ENCODE results near the gene AKAP13. TPM values are rescaled to one million over a fixed set of nuclear protein-coding genes. Genes with fewer than 3 reads are reported as not detected.
"Not testable (repeated sequence)": the region's sequence is repeated elsewhere in the genome, so short reads cannot be mapped to it uniquely, and the experiment has no call there.

Gene AKAP13
- total RNA-seq, 4 donors from 2014 or later = 332 to 362 (median 351) TPM

GRCh38 chr15:85340852-85341251, 39.6 kb upstream of the AKAP13 start:
- Histone ChIP-seq H3K27me3 (no peaks in the 10 kb centered on the region), H3K4me3 (no peak overlapping the region), H3K27ac (no peak overlapping the region), H3K36me3 (no peaks in the 10 kb centered on the region), H3K9me3 (no peaks in the 10 kb centered on the region), H3K4me1 (peaks cover 0 to 6% (median 2%) of the 10 kb centered on the region in 4 donors)
- DNase-seq (ENCODE audit: low spot score in 2 of 2) = no peak
- TF ChIP-seq, protein P1, sequence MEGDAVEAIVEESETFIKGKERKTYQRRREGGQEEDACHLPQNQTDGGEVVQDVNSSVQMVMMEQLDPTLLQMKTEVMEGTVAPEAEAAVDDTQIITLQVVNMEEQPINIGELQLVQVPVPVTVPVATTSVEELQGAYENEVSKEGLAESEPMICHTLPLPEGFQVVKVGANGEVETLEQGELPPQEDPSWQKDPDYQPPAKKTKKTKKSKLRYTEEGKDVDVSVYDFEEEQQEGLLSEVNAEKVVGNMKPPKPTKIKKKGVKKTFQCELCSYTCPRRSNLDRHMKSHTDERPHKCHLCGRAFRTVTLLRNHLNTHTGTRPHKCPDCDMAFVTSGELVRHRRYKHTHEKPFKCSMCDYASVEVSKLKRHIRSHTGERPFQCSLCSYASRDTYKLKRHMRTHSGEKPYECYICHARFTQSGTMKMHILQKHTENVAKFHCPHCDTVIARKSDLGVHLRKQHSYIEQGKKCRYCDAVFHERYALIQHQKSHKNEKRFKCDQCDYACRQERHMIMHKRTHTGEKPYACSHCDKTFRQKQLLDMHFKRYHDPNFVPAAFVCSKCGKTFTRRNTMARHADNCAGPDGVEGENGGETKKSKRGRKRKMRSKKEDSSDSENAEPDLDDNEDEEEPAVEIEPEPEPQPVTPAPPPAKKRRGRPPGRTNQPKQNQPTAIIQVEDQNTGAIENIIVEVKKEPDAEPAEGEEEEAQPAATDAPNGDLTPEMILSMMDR (IDR thresholded peaks at IDR 0.05) = no peak
- no peak for TF ChIP-seq POLR2A (IDR thresholded peaks at IDR 0.05)

- H3K36me3 ChIP-seq; H3K27ac ChIP-seq; H3K9me3 ChIP-seq; DNase-seq (ENCODE audit: low spot score in 2 of 2); H3K27me3 ChIP-seq; H3K4me3 ChIP-seq; H3K4me1 ChIP-seq: not testable (repeated sequence)
- WGBS, 2 donors = 87 to 88% methylated on average over 6 of the region's 6 CpGs
Measured at GRCh38 chr15:85342163-85342562, 38.2 kb upstream of the AKAP13 start.

DNA sequence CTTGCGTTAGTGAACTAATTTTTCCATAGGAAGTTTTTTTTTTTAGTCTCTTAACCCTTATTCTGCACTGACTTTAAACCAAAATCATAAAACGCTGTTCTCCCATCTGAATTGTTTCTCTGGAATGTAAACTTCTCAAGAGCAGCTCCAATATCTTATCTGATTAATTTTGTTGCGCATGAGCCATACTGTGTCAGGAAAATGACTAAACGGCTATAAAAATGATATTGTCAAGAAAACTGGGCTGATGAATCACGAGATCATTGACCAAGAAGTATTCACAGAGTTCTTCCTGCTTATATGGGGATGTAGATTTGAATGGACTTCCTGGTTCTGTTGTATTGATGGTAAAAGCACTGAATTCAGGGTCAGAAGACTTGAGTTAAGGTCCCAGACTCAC, 37.0 kb upstream of the AKAP13 start:
- H3K27ac ChIP-seq = peak overlapping the region in 2 of 4 donors; percentile 13 to 56
- not testable (repeated sequence) for H3K27me3 ChIP-seq; H3K4me1 ChIP-seq; DNase-seq (ENCODE audit: low spot score in 2 of 2); H3K36me3 ChIP-seq; H3K9me3 ChIP-seq; H3K4me3 ChIP-seq
- WGBS, 2 donors = 46 to 59% methylated on average over 5 of the region's 5 CpGs

DNA sequence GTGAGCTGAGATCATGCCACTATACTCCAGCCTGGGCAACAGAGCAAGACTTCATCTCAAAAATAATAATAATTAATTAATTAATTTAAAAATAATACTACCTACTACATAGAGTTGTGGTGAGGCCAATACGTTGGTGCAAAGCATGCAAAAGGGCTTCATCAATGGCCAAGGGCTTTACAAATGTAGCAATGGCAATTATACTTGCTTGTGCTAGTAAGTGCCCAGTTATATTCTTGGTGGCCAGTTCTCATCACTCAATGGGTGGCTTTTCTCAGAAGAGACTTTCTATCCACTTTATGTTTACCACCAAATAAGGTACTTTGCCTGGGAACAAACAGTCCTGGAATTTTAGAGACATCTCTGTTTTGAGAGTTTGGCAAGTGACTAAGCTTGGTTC, 36.2 kb upstream of the AKAP13 start:
- H3K27ac ChIP-seq = peak overlapping the region in 2 of 4 donors; percentile 26 to 56
- not testable (repeated sequence) for DNase-seq (ENCODE audit: low spot score in 2 of 2); H3K4me1 ChIP-seq; H3K27me3 ChIP-seq; H3K36me3 ChIP-seq; H3K4me3 ChIP-seq; H3K9me3 ChIP-seq
- WGBS, 2 donors = 69 to 91% methylated on average over 1 of the region's 1 CpG

GRCh38 chr15:85344653-85345114, 35.7 kb upstream of the AKAP13 start:
- H3K4me1 ChIP-seq, H3K9me3 ChIP-seq, H3K4me3 ChIP-seq, H3K27me3 ChIP-seq, H3K36me3 ChIP-seq: not testable (repeated sequence)
- 61 to 73% methylated on average over 6 of the region's 6 CpGs for WGBS, 2 donors
- peak overlapping the region in 2 of 4 donors; percentile 26 to 56 for H3K27ac ChIP-seq
- peak in 1 of 2 donors; percentile 43 for TF ChIP-seq EP300 (IDR thresholded peaks at IDR 0.05)
- peak in 1 of 2 donors; percentile 36 for DNase-seq (ENCODE audit: low spot score in 2 of 2)

DNA sequence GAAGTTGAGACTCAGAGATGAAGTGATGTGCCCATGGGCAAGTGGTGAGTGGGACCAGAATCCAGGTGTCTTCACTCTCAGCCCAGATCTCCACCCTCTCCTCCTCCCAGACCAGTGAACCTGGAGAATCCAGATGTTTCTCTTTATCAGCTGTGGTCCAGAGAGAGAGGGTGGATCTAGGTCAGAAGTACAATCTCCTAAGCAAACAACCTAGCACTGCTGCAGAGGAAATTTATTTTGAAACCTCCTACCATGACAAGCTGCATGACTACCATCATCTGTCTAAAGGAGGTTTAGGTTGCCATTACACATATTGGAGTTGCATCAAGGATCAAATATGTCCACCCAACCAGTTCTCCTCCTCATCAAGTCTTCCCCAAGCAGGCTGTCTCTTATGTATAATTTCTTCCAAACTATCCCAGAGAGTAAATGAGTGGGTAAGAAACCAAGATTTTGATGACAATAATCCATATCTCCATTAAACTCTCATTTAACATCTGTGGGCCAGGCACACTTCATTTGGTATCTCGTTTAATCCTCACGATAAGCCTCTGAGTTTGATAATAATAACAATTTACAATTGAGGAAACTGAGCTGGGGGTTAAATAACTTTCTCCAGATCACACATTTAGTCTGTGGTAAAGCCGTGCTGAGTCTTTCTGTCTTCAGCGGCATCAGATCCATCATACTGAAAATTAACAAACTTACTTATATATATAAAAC, 35.0 kb upstream of the AKAP13 start:
- WGBS, 2 donors = 85 to 92% methylated on average over 4 of the region's 4 CpGs
- not testable (repeated sequence) for H3K27me3 ChIP-seq; H3K4me3 ChIP-seq; H3K36me3 ChIP-seq; DNase-seq (ENCODE audit: low spot score in 2 of 2); H3K4me1 ChIP-seq; H3K9me3 ChIP-seq
- peak overlapping the region in 2 of 4 donors; percentile 17 to 56 for H3K27ac ChIP-seq

GRCh38 chr15:85346462-85347084, 33.8 kb upstream of the AKAP13 start:
- not testable (repeated sequence) for H3K4me3 ChIP-seq; DNase-seq (ENCODE audit: low spot score in 2 of 2); H3K27me3 ChIP-seq; H3K9me3 ChIP-seq; H3K36me3 ChIP-seq; H3K4me1 ChIP-seq
- peak overlapping the region in 1 of 4 donors; percentile 20 for H3K27ac ChIP-seq
- WGBS, 2 donors = 94 to 100% methylated on average over 1 of the region's 1 CpG

DNA sequence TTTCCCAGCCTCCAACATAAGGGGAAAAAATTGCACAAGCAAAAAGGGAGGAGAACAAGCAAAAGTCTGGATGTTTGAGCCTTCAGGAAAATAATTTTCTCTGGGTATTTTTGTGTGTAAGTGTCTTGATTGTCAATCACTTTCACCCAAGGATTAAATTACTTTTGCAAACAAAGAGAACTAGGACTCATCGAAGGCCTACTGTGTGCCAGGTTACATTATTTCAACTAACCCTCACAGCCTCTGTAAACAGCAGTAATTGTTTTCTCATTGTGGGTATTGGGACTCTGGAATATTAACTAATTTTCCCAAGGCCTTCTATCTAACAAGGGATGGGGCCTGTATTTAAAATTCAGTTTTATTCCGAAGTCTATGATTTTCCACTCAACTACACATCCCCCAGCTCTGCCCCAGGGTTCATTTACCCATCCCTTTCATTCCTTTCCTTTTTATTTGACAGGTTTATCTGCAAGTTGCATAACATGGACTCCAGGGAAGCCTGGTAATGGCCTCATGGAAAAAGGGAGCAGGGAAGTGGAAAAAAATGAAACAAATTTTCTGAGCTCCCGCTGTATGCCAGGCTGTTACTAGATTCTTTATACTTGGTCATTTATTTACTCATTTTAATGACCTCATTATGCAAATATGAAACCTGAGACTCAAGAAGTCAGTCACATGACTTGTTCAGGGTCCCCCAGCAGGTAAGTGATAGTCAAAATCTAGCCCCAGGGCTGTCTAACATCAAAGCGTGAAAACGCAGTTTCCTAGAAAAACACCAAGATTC, 32.9 kb upstream of the AKAP13 start:
- peak overlapping the region in 3 of 4 donors; percentile 43 to 66 (median 53) for H3K27ac ChIP-seq
- WGBS, 2 donors = 68 to 80% methylated on average over 5 of the region's 5 CpGs

DNA sequence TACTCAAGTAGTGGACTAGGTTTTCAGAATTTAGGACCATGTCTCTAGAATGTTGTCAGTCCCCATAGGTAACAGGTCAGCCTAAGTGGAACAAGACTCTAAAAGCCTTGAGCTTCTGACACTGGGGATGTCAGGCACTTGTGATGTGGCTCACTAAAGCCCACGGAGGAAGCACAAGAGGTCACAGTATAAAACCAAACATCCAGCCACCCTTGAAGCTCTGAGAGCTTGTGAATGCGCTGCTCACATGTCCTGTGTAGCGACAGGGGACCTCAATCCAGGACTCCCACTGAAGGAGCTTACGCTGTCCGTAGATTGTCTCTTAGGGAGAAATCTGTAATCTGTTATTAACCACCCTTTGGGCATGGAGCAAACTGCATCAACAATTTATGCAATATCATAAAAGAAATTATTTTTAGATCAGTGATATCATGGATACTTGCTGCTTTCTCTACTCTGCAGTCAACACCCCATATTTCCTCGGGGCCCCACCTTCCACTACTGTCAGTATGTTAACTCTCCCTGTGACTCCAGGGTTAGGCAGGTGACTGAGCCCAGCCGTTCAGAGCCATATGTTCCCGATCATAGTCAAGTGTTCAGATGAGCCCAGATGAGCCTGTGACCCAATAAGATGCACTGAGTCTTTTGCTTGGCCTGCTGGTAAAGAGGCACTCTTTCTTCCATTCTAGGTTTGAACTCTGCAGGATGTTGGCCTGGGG, 32.2 kb upstream of the AKAP13 start:
- peak overlapping the region in 3 of 4 donors; percentile 43 to 66 (median 53) for H3K27ac ChIP-seq
- WGBS, 2 donors = 76 to 84% methylated on average over 8 of the region's 8 CpGs
- not testable (repeated sequence) for DNase-seq (ENCODE audit: low spot score in 2 of 2); H3K4me3 ChIP-seq; H3K36me3 ChIP-seq; H3K4me1 ChIP-seq; H3K9me3 ChIP-seq; H3K27me3 ChIP-seq

More for the DNA sequence above, 32.9 kb upstream of the AKAP13 start:
- H3K9me3 ChIP-seq, H3K27me3 ChIP-seq, H3K36me3 ChIP-seq, H3K4me3 ChIP-seq, H3K4me1 ChIP-seq: not testable (repeated sequence)
- peak in 1 of 2 donors; percentile 17 for DNase-seq (ENCODE audit: low spot score in 2 of 2)
- TF ChIP-seq EP300 (IDR thresholded peaks at IDR 0.05) = peak in 1 of 2 donors; percentile 50

DNA sequence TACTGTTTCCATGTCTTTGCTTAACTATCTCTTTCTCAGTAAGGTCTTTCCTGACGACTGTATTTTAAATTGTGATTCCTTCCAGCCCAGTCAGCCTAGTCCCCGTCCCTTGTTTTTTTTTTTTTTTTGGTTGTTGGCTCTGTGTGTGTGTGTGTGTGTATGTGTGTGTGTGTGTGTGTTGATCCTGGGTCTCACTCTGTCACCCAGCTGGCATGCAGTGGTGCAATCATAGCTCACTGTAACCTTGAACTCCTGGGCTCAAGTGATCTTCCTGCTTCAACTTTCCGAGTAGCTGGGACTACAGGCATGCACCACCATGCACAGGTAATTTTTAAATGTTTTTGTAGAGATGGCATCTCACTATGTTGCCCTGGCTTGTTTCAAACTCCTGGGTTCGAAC, 31.3 kb upstream of the AKAP13 start:
- H3K4me3 ChIP-seq; H3K4me1 ChIP-seq; H3K27me3 ChIP-seq; DNase-seq (ENCODE audit: low spot score in 2 of 2); H3K9me3 ChIP-seq; H3K27ac ChIP-seq; H3K36me3 ChIP-seq: not testable (repeated sequence)
- 64 to 72% methylated on average over 4 of the region's 4 CpGs for WGBS, 2 donors
